Duodenal mucosa (tissue), 2 donors: ENCODE measurements around the gene HOXC12.

Experiments used
- H3K27ac ChIP-seq: one replicate; pipeline ENCODE4 v1.7.0; 2013; ENCODE audit warnings: low read depth, low read length
- H3K27me3 ChIP-seq, 2 donors: one replicate each; pipeline ENCODE4 v1.7.0; 2013; ENCODE audit warnings: low read length in 2 of 2, control low read depth in 1 of 2; ENCODE audit not compliant: insufficient read depth in 2 of 2, control insufficient read depth in 1 of 2
- H3K36me3 ChIP-seq, 2 donors: one replicate each; pipeline ENCODE4 v1.7.0; 2013; ENCODE audit warnings: low read length in 2 of 2, control low read depth in 1 of 2; ENCODE audit not compliant: insufficient read depth in 2 of 2, control insufficient read depth in 1 of 2
- H3K4me1 ChIP-seq, 2 donors: one replicate each; pipeline ENCODE4 v1.7.0; 2013; ENCODE audit warnings: low read length in 2 of 2, control low read depth in 1 of 2; ENCODE audit not compliant: insufficient read depth in 2 of 2, control insufficient read depth in 1 of 2
- H3K4me3 ChIP-seq, 2 donors: one replicate each; pipeline ENCODE4 v1.7.0; 2013; ENCODE audit warnings: low read length in 2 of 2, low read depth in 1 of 2
- H3K9ac ChIP-seq, 2 donors: one replicate each; pipeline ENCODE4 v1.7.0; 2013; ENCODE audit warnings: low read length in 2 of 2, low read depth in 1 of 2
- H3K9me3 ChIP-seq, 2 donors: one replicate each; pipeline ENCODE4 v1.7.0; 2013; ENCODE audit warnings: low read length in 2 of 2, control low read depth in 1 of 2; ENCODE audit not compliant: control insufficient read depth in 1 of 2

HOXC12 gene

GRCh38 chr12:53985692-53985993 lies 30.9 kb downstream of the HOXC12 start:
- H3K4me1 ChIP-seq: peaks cover 3 to 18% of the 10 kb centered on the region in 2 donors
- peak overlapping the region in 1 of 2 donors; percentile 43 for H3K4me3 ChIP-seq
- H3K36me3 ChIP-seq: no peaks in the 10 kb centered on the region
- peaks cover 81 to 99% of the 10 kb centered on the region in 2 donors for H3K27me3 ChIP-seq
- H3K27ac ChIP-seq: peak overlapping the region; percentile 30
- no peak overlapping the region for H3K9ac ChIP-seq
- no peaks in the 10 kb centered on the region for H3K9me3 ChIP-seq

GRCh38 chr12:53985994-53986685 lies 31.4 kb downstream of the HOXC12 start:
- Histone ChIP-seq H3K27ac (no peak overlapping the region), H3K9me3 (no peaks in the 10 kb centered on the region)

GRCh38 chr12:53986686-53987483 lies 32.2 kb downstream of the HOXC12 start:
- no peak overlapping the region for H3K4me3 ChIP-seq
- H3K27ac ChIP-seq: no peak overlapping the region
- H3K27me3 ChIP-seq: peaks cover 87 to 99% of the 10 kb centered on the region in 2 donors
- H3K36me3 ChIP-seq: no peaks in the 10 kb centered on the region
- no peaks in the 10 kb centered on the region for H3K9me3 ChIP-seq
- no peak overlapping the region for H3K9ac ChIP-seq
- H3K4me1 ChIP-seq: peaks cover 3 to 18% of the 10 kb centered on the region in 2 donors

More at GRCh38 chr12:53985994-53986685, 31.4 kb downstream of the HOXC12 start:
- Histone ChIP-seq H3K4me3 (peak overlapping the region in 1 of 2 donors; percentile 43), H3K36me3 (no peaks in the 10 kb centered on the region), H3K4me1 (peaks cover 3 to 18% of the 10 kb centered on the region in 2 donors), H3K9ac (no peak overlapping the region), H3K27me3 (peaks cover 81 to 99% of the 10 kb centered on the region in 2 donors)

GRCh38 chr12:53987787-53988230 lies 33.1 kb downstream of the HOXC12 start:
- Histone ChIP-seq H3K27ac (no peak overlapping the region), H3K4me1 (peaks cover 3 to 18% of the 10 kb centered on the region in 2 donors), H3K27me3 (peaks cover 92 to 99% of the 10 kb centered on the region in 2 donors), H3K9me3 (no peaks in the 10 kb centered on the region), H3K36me3 (no peaks in the 10 kb centered on the region), H3K4me3 (no peak overlapping the region), H3K9ac (no peak overlapping the region)

GRCh38 chr12:53988541-53989226 lies 34.0 kb downstream of the HOXC12 start:
- H3K27me3 ChIP-seq: peaks cover 92 to 99% of the 10 kb centered on the region in 2 donors

GRCh38 chr12:53989227-53990113 lies 34.8 kb downstream of the HOXC12 start:
- Histone ChIP-seq H3K9me3 (no peaks in the 10 kb centered on the region), H3K36me3 (no peaks in the 10 kb centered on the region), H3K4me1 (peaks cover 7 to 18% of the 10 kb centered on the region in 2 donors), H3K4me3 (no peak overlapping the region), H3K27me3 (peaks cover 94 to 99% of the 10 kb centered on the region in 2 donors), H3K9ac (no peak overlapping the region), H3K27ac (no peak overlapping the region)

More at GRCh38 chr12:53988541-53989226, 34.0 kb downstream of the HOXC12 start:
- peaks cover 3 to 18% of the 10 kb centered on the region in 2 donors for H3K4me1 ChIP-seq
- H3K9ac ChIP-seq: no peak overlapping the region
- no peaks in the 10 kb centered on the region for H3K9me3 ChIP-seq
- H3K36me3 ChIP-seq: no peaks in the 10 kb centered on the region
- H3K4me3 ChIP-seq: no peak overlapping the region
- no peak overlapping the region for H3K27ac ChIP-seq

GRCh38 chr12:53990311-53991076 lies 35.8 kb downstream of the HOXC12 start:
- Histone ChIP-seq H3K4me1 (peaks cover 17 to 22% of the 10 kb centered on the region in 2 donors), H3K27ac (no peak overlapping the region), H3K4me3 (no peak overlapping the region), H3K27me3 (peaks cover 99 to 100% of the 10 kb centered on the region in 2 donors), H3K9me3 (no peaks in the 10 kb centered on the region), H3K36me3 (no peaks in the 10 kb centered on the region), H3K9ac (no peak overlapping the region)

- peaks cover 19 to 21% of the 10 kb centered on the region in 2 donors for H3K4me1 ChIP-seq
- H3K27ac ChIP-seq: no peak overlapping the region
- H3K4me3 ChIP-seq: no peak overlapping the region
- H3K36me3 ChIP-seq: no peaks in the 10 kb centered on the region
- H3K9me3 ChIP-seq: no peaks in the 10 kb centered on the region
- no peak overlapping the region for H3K9ac ChIP-seq
- H3K27me3 ChIP-seq: peaks cover 95 to 100% of the 10 kb centered on the region in 2 donors
Measured at GRCh38 chr12:53991077-53991460, 36.4 kb downstream of the HOXC12 start.

GRCh38 chr12:53992377-53992889 lies 37.7 kb downstream of the HOXC12 start:
- Histone ChIP-seq H3K4me1 (peaks cover 19 to 24% of the 10 kb centered on the region in 2 donors), H3K36me3 (no peaks in the 10 kb centered on the region), H3K9me3 (no peaks in the 10 kb centered on the region), H3K9ac (no peak overlapping the region), H3K27ac (no peak overlapping the region), H3K27me3 (peaks cover 95 to 100% of the 10 kb centered on the region in 2 donors), H3K4me3 (no peak overlapping the region)
